ENCODE data around the gene NFKBIL1. TPM values are rescaled to one million over a fixed set of nuclear protein-coding genes. Genes with fewer than 3 reads are reported as not detected.

The NFKBIL1 gene
- total RNA-seq, 1 experiment from 2014 or later = 19.8 TPM

GRCh38 chr6:31597006-31597405 is 49.6 kb downstream of the NFKBIL1 start:
- DNase-seq (ENCODE audit: low spot score) = no peak
- in situ Hi-C loops (cut with HindIII; ENCODE audit: low sequenced_read_pairs) = no loop called here

- in situ Hi-C loops (cut with HindIII; ENCODE audit: low sequenced_read_pairs) = no loop called here
- DNase-seq (ENCODE audit: low spot score) = no peak
Measured at GRCh38 chr6:31607317-31607716, 59.9 kb downstream of the NFKBIL1 start.

Other genes with a start within 250 kb of the NFKBIL1 start
- 9.0 and 25.4 TPM in 2 replicates for gene HLA-B, start 190.4 kb upstream of the NFKBIL1 start, total RNA-seq (2014; rRNA removed; shearing (Covaris generic))
- gene MICA, start 144.0 kb upstream of the NFKBIL1 start, total RNA-seq (2014; rRNA removed; shearing (Covaris generic)) = 40.3 and 44.1 TPM in 2 replicates
- 15.0 and 18.3 TPM in 2 replicates for gene MICB, start 49.5 kb upstream of the NFKBIL1 start, total RNA-seq (2014; rRNA removed; shearing (Covaris generic))
- 2.1 TPM in 1 of 2 replicates, not detected in the other for gene MCCD1, start 18.6 kb upstream of the NFKBIL1 start, total RNA-seq (2014; rRNA removed; shearing (Covaris generic))
- 771 and 792 TPM in 2 replicates for gene DDX39B, start 5.6 kb upstream of the NFKBIL1 start, total RNA-seq (2014; rRNA removed; shearing (Covaris generic))
- gene ATP6V1G2, start 1.0 kb upstream of the NFKBIL1 start, total RNA-seq (2014; rRNA removed; shearing (Covaris generic)) = 3.8 and 4.9 TPM in 2 replicates
- not detected in 2 replicates for gene LTA, start 24.7 kb downstream of the NFKBIL1 start, total RNA-seq (2014; rRNA removed; shearing (Covaris generic))
- gene TNF, start 28.0 kb downstream of the NFKBIL1 start, total RNA-seq (2014; rRNA removed; shearing (Covaris generic)) = 0.14 TPM in 1 of 2 replicates, not detected in the other
- 0.51 TPM in 1 of 2 replicates, not detected in the other for gene LTB, start 34.8 kb downstream of the NFKBIL1 start, total RNA-seq (2014; rRNA removed; shearing (Covaris generic))
- gene LST1, start 38.7 kb downstream of the NFKBIL1 start, total RNA-seq (2014; rRNA removed; shearing (Covaris generic)) = not detected in 2 replicates
- not detected in 2 replicates for gene NCR3, start 45.4 kb downstream of the NFKBIL1 start, total RNA-seq (2014; rRNA removed; shearing (Covaris generic))
- 36.6 and 57.5 TPM in 2 replicates for gene AIF1, start 67.6 kb downstream of the NFKBIL1 start, total RNA-seq (2014; rRNA removed; shearing (Covaris generic))
- 62.1 and 62.4 TPM in 2 replicates for gene PRRC2A, start 73.1 kb downstream of the NFKBIL1 start, total RNA-seq (2014; rRNA removed; shearing (Covaris generic))
- gene BAG6, start 105.1 kb downstream of the NFKBIL1 start, total RNA-seq (2014; rRNA removed; shearing (Covaris generic)) = 257 and 311 TPM in 2 replicates
- gene APOM, start 108.3 kb downstream of the NFKBIL1 start, total RNA-seq (2014; rRNA removed; shearing (Covaris generic)) = 2.3 and 3.6 TPM in 2 replicates
- 12.4 and 16.2 TPM in 2 replicates for gene C6orf47, start 113.2 kb downstream of the NFKBIL1 start, total RNA-seq (2014; rRNA removed; shearing (Covaris generic))
- gene GPANK1, start 117.4 kb downstream of the NFKBIL1 start, total RNA-seq (2014; rRNA removed; shearing (Covaris generic)) = 24.9 and 31.6 TPM in 2 replicates
- gene CSNK2B, start 118.5 kb downstream of the NFKBIL1 start, total RNA-seq (2014; rRNA removed; shearing (Covaris generic)) = 105 and 107 TPM in 2 replicates
- gene LY6G5B, start 122.4 kb downstream of the NFKBIL1 start, total RNA-seq (2014; rRNA removed; shearing (Covaris generic)) = 2.0 TPM in 1 of 2 replicates, not detected in the other
- not detected in 2 replicates for gene LY6G5C, start 133.5 kb downstream of the NFKBIL1 start, total RNA-seq (2014; rRNA removed; shearing (Covaris generic))
- 43.9 and 47.3 TPM in 2 replicates for gene ABHD16A, start 155.7 kb downstream of the NFKBIL1 start, total RNA-seq (2014; rRNA removed; shearing (Covaris generic))
- 1.1 TPM in 1 of 2 replicates, not detected in the other for gene LY6G6F, start 159.3 kb downstream of the NFKBIL1 start, total RNA-seq (2014; rRNA removed; shearing (Covaris generic))
- gene LY6G6D, start 167.7 kb downstream of the NFKBIL1 start, total RNA-seq (2014; rRNA removed; shearing (Covaris generic)) = not detected in 2 replicates
- gene LY6G6C, start 174.1 kb downstream of the NFKBIL1 start, total RNA-seq (2014; rRNA removed; shearing (Covaris generic)) = not detected in 2 replicates
- gene MPIG6B, start 175.8 kb downstream of the NFKBIL1 start, total RNA-seq (2014; rRNA removed; shearing (Covaris generic)) = not detected in 2 replicates
- gene DDAH2, start 181.7 kb downstream of the NFKBIL1 start, total RNA-seq (2014; rRNA removed; shearing (Covaris generic)) = 141 and 183 TPM in 2 replicates
- gene CLIC1, start 188.9 kb downstream of the NFKBIL1 start, total RNA-seq (2014; rRNA removed; shearing (Covaris generic)) = 868 and 869 TPM in 2 replicates
- gene MSH5, start 192.4 kb downstream of the NFKBIL1 start, total RNA-seq (2014; rRNA removed; shearing (Covaris generic)) = 3.2 and 7.1 TPM in 2 replicates
- 13.0 and 15.4 TPM in 2 replicates for gene SAPCD1, start 215.0 kb downstream of the NFKBIL1 start, total RNA-seq (2014; rRNA removed; shearing (Covaris generic))
- gene VWA7, start 229.7 kb downstream of the NFKBIL1 start, total RNA-seq (2014; rRNA removed; shearing (Covaris generic)) = 0.78 and 1.7 TPM in 2 replicates
- 133 and 152 TPM in 2 replicates for gene VARS1, start 248.1 kb downstream of the NFKBIL1 start, total RNA-seq (2014; rRNA removed; shearing (Covaris generic))